ENCODE data around the gene HIRIP3.

The HIRIP3 gene

DNA sequence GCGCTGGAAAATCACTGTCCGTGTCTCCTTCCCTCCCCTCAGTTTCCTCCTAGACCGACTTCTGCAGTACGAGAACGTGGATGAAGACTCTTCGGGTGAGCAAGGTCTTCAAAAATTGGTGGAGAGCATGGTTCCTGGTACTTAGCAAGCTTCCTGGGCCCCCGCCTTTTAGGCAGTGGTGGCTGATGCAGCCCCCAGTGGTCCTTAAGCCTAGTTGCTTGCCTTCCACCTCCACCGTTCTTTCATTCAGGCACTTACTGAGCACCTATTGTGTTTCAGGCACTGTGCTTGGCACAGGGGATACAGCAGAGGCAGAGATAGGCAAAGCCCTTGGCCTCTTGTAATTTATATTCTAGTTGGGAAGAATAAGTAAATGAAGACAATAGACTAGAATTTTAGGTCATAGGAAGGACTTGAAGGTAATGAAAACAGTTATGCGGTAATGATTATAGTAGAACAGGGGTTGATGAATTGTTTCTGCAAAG lies 1.4 kb upstream of the HIRIP3 start:
- DNase-seq (ENCODE audit: low read depth) = no peak

- DNase-seq (ENCODE audit: low read depth) = peak; percentile 99
Observed at GRCh38 chr16:29995911-29996765, 721 bp upstream of the HIRIP3 start, which contains the start of gene INO80E. TSS of gene INO80E (plus strand) at chr16:29996241. CDS start at chr16:29996311, 70 bp downstream.

DNA sequence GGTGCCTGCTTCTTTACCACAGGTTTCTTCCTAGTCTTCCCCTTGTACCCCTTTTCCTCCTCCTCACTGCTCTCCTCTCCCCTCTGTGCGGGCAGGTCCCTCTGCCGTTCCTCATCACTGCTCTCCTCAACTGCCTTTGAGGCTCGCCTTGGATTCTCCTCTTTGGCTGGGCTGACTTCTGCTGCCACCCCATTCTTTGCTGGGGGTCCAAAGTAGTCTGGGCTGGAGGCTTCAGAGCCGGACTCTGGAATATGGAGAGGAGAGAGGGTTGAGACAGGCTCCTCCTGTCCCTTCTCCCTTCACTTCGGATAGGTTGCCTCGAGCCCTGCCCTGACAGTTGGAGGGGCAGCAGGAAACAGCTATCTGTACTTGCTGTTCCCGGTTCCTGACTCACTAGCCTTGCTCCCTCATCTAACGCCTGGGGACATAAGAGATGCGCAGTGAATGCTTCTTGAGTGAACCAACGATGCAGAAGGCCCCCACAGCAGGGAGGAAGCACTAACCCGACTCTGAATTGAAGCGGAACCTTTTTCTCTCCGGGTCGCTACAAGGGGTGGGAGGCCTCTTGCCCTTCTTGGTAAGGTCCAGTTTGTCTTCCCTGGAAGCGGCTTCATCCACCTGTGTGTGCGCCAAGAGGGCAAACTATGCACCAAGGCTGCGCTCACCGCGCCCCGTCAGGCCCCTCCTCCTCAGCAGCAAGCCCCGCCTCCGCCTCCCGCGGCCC lies 655 bp downstream of the HIRIP3 start:
- peak; percentile 63 for DNase-seq (ENCODE audit: low read depth)

DNA sequence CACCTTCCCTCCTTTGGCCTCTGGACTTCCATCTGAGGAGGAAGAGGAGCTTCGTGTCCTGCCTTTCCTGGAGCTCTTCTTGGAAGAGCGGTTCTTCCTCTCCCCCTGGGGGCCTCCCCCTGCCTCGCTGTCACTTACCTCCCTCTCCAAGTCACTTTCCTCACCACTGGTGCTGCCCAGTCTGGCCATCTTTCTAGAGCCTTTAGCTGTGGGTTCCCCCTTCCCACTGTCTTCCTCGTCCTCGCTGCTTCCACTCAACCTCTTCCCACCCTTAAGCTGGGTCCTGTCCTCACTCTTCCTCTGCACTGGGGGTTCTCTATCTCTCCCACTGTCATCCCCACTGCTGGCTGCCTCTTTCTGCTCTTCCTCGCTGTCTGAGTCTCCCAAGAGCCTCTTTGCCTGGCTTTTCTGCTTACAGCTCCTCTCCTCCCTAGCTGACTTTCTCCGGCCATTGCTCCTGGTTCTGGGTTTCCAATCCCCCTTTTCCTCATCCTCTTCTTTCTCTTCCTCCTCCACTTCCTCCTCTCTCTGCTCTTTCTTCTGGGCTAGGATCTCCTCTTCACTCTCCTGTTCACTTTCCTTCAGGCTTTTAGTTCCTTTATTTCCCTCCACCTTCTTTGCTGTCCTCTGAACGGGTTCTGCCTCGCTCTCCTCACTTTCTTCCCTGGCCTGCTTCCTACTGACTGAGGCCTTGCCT lies 1.4 kb downstream of the HIRIP3 start:
- no peak for DNase-seq (ENCODE audit: low read depth)

DNA sequence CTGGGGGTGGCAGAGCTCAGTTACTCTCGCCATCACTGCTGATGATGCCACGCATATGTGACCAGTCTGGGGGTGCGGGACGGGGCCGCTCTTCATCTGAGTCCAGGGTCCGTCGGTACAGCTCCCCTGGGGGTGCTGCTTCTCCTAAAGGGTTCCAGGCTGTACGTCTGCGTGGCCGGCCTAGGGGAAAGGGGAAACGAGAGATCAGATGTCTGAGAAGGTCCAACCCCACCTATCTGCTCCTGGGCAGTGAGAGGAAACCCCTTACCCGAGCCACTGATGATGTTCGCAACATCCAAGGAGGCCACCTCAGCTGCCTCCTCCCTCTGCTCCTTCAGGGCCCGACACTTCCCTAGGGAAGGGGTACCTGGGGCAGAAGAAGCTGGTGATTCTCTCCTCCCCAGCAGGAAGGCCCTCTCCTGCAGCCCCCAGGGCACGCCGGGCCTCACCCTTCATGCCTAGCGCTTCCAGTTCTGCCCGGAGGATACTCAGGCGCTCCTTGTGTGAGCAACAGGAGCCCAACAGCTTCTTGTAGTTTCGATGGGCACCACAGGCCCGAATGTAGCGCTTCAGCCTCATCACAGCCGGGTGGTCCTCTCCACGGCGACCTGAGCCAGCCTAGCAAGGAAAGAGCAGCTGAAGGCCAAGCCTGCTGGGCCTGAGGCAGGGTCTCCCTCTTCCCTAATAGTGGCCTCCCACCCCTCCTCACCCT lies 2.1 kb downstream of the HIRIP3 start:
- no peak for DNase-seq (ENCODE audit: low read depth)

GRCh38 chr16:29992344-29992967 lies 3.0 kb downstream of the HIRIP3 start:
- no peak for DNase-seq (ENCODE audit: low read depth)

- no peak for DNase-seq (ENCODE audit: low read depth)
Observed at GRCh38 chr16:29991571-29991904, 3.9 kb downstream of the HIRIP3 start.

- DNase-seq (ENCODE audit: low read depth) = no peak
Observed at GRCh38 chr16:29990883-29991570, 4.4 kb downstream of the HIRIP3 start.

DNA sequence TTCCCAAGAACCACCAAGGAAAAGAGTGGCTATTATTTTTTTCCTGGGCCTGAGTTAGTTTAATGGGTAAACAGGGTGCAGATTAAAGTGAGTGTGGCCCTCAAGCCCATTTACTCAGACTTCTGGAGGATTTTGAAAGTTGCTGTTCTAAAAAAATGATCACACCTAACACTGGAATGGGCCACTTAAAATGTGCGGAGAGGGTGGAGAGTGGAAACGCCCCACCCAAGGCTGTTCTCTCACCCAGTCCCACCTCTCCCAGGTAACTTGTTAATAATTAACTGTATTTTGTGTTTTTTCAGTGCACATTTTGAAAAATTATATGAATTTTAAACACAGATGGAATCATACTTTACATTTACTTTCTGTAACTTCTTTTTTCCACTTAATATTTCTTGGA lies 5.4 kb downstream of the HIRIP3 start:
- DNase-seq (ENCODE audit: low read depth) = no peak

GRCh38 chr16:29989111-29989858 lies 6.1 kb downstream of the HIRIP3 start:
- DNase-seq (ENCODE audit: low read depth) = no peak

DNA sequence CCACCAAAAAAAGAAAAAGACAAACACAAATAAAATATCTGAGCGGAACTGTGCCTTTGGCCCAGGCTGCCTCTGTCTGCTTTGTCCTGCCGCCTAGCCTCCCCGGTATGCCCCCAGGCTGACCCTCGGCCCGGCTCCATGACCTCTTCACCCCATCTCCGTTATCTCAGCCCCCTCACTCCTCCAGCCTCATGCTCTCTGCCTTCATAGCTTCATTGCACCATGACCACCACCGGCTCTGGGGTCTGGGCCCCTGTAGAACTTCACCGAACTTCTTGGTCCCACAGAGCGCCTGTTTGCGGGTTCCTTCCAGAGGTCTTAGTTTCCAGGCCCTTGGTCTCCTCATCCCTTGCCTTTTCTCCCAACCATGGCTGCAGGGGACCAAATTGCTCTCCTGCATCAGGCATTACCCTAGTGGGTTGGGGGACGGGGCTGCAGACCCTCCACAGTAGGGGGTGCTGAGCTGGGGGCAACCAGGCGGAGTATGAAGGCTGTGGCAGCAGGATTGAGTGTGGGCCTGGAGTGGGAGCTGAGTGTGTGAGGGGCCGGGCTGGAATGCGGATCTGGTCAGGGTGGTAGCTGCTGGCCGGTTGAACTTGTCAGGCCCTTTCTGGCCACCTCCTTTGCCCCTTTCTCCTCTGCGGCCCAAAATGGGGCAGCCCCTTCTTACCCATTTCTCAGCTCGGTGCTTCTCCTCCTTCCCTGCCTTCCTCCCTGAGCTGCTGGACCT lies 6.9 kb downstream of the HIRIP3 start:
- no peak for DNase-seq (ENCODE audit: low read depth)

DNA sequence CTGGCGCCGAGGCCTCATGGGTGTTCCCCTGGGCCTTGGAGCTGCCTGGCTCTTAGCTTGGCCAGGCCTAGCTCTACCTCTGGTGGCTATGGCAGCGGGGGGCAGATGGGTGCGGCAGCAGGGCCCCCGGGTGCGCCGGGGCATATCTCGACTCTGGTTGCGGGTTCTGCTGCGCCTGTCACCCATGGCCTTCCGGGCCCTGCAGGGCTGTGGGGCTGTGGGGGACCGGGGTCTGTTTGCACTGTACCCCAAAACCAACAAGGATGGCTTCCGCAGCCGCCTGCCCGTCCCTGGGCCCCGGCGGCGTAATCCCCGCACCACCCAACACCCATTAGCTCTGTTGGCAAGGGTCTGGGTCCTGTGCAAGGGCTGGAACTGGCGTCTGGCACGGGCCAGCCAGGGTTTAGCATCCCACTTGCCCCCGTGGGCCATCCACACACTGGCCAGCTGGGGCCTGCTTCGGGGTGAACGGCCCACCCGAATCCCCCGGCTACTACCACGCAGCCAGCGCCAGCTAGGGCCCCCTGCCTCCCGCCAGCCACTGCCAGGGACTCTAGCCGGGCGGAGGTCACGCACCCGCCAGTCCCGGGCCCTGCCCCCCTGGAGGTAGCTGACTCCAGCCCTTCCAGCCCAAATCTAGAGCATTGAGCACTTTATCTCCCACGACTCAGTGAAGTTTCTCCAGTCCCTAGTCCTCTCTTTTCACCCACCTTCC lies 7.9 kb downstream of the HIRIP3 start:
- DNase-seq (ENCODE audit: low read depth) = no peak

- DNase-seq (ENCODE audit: low read depth) = no peak
Observed at GRCh38 chr16:29986931-29987330, 8.5 kb downstream of the HIRIP3 start.

DNA sequence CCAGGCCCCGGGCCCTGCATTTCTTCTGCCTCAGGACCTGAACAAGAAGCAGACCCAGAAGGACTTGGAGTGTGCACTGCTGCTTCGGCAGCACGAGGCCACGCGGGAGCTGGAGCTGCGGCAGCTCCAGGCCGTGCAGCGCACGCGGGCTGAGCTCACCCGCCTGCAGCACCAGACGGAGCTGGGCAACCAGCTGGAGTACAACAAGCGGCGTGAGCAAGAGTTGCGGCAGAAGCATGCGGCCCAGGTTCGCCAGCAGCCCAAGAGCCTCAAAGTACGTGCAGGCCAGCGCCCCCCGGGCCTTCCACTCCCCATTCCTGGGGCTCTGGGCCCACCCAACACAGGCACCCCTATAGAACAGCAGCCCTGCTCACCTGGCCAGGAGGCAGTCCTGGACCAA lies 9.2 kb downstream of the HIRIP3 start:
- no peak for DNase-seq (ENCODE audit: low read depth)

GRCh38 chr16:29985271-29985811 lies 10.1 kb downstream of the HIRIP3 start:
- no peak for DNase-seq (ENCODE audit: low read depth)

DNA sequence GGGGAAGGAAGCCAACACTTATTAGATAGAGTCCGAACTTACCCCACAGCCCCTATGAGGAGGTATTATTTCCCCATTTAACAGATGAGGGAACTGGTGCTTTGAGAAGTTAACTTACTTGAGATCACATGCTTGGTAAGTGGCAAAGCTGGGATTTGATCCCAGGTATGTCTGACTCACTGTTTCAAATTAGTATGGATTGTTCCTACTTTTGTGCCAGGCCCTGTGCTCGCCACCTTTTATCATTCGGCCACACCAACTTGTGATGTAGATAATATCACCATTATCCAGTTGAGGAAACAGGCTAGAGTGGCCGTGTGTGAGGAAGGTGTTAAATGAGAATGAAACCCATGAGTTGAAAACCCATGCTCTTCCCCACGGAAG lies 10.7 kb downstream of the HIRIP3 start:
- no peak for DNase-seq (ENCODE audit: low read depth)

DNA sequence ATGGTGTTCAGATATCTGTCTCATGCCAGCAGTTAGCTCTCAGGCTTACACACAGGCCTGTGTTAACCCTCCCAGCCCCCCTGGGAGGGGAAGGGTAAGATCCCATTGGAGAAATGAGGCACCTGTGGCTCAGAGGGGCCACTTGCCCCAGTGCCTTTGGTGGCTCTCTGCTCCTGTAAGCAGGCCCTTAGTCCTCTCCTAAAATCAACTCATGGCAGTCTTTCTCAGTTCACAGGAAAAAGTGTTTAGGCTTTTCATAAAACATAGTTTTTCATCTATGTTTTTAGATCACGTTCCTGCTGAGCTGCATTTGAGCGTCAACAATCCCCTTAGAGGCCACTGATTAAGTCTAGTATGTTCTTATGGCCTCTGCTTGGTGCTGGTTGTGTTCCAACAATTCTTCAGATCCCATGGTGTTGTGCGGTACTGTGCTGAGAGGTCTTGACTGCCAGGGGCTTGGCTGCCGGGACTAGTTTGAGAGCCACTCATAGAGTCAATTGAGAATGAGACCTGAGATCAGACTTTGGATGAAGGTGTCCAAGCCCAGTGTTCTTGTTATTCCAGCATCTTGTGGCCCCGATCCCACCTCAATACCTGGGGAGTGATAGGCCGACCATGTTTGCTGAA lies 11.2 kb downstream of the HIRIP3 start:
- no peak for DNase-seq (ENCODE audit: low read depth)

All from activated T-helper 1 cell treated with Interleukin-2 at 50 U/mL for 16 hours (primary cell).